AG04450 (cell line): ENCODE measurements around the gene CUL7. TPM values are rescaled to one million over a fixed set of nuclear protein-coding genes. Genes with fewer than 3 reads are reported as not detected.

Experiments
- CTCF ChIA-PET: fragments of 300-600, 350-600 bp; formaldehyde crosslinking; extraction: SDS; loops from one replicate; lab custom pipeline; 2022; ENCODE audit warnings: antibody characterized with exemption, inconsistent platforms; lab: Charles Lee
- POLR2A ChIA-PET: fragments of 350-600 bp; formaldehyde crosslinking; extraction: SDS; loops from one replicate; lab custom pipeline; 2021; ENCODE audit warnings: antibody characterized with exemption, inconsistent platforms; lab: Yijun Ruan, JAX
- DNase-seq: peaks from one replicate; pipeline ENCODE4 v3.0.0-alpha.2; 2011; ENCODE audit warnings: low read depth, low spot score
- H3K27ac ChIP-seq: one replicate; pipeline ENCODE4 v1.5.1; 2012; ENCODE audit warnings: low read depth, low read length, control low read depth
- H3K27me3 ChIP-seq: one replicate; pipeline ENCODE4 v1.6.0; 2012; ENCODE audit warnings: low read length; ENCODE audit not compliant: control insufficient read depth, insufficient read depth
- H3K4me3 ChIP-seq: 2 replicates; pipeline ENCODE4 v1.5.1; 2011; ENCODE audit warnings: mild to moderate bottlenecking, low read depth, low read length, control low read depth
- H3K9me3 ChIP-seq: 2 replicates; pipeline ENCODE4 v1.5.1; 2012; ENCODE audit warnings: low read length; ENCODE audit not compliant: control insufficient read depth, insufficient read depth
- CTCF ChIP-seq: IDR thresholded peaks from 2 replicates; pipeline ENCODE4 v1.5.1; 2011; ENCODE audit warnings: low read depth, low read length, control low read depth, inconsistent platforms
- polyA plus RNA-seq: library from polyadenylated mRNA; depleted of rRNA; stranded (reverse); fragments of >200 nt; gene quantifications from 2 replicates; pipeline ENCODE4 v1.2.3, GENCODE V29; 2011

The CUL7 gene
- polyA plus RNA-seq, 1 experiment: 37.5 TPM

DNA sequence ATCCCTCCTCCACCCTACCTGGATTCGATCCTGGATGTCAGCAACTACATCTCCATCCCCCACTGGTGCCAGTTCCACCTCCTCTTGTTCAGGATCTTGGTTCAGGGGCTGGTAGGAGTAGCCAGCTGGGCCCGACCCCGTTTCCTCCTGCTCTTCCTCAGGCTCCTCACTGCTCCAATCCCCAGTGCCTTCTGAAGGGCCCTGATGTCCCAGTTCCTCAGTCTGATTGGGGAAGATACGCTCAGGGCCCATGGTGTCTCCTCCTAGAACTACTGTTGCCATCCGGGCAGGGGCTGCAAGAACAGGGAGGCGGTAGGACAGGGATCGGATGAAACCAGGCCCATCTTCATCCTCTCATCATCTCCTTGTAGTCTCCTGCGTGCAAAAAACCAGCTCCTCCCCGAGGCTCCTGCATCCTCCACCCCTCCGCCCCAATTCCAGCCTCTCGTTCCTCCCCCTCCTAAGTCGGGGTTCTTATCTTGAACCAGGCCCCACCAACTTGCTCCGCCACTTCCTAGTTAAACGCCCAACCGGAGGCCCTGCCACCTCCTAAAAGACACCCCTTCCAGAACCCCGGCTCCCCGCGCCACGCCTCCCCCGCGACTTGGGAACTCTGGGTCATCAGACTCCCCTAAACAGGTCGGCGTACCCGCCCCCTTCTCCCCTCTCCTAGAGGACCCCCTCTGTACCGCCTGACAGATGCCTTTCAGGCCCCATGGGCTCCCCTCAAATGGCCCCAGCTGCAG is 40.4 kb downstream of the CUL7 start:
- Histone ChIP-seq H3K27me3 (no peaks in the 10 kb centered on the region), H3K27ac (peak overlapping the region; percentile 31), H3K4me3 (peak overlapping the region; percentile 79), H3K9me3 (no peaks in the 10 kb centered on the region; the same call in 1 of the 2 replicates)
- CTCF ChIA-PET: interaction anchor here (1.0 to 2.1 kb wide), 3 partner anchors 112 to 351 kb away, joined by 3 to 7 read pairs (median 6); no protein-coding TSS in a partner anchor
- POLR2A ChIA-PET: interaction anchor here (1.3 to 2.3 kb wide), 4 partner anchors 8 to 84 kb away, joined by 4 to 25 read pairs (median 10); partner anchors contain the start of genes CNPY3, CUL7 and PPP2R5D
- DNase-seq: no peak
- TF ChIP-seq CTCF: no peak

- Histone ChIP-seq H3K9me3 (no peaks in the 10 kb centered on the region), H3K27ac (no peak overlapping the region), H3K4me3 (peak overlapping the region; percentile 79), H3K27me3 (no peaks in the 10 kb centered on the region)
- POLR2A ChIA-PET: no interaction called here
- CTCF ChIA-PET: interaction anchor here (1.0 kb wide), 1 partner anchor 350 kb away, joined by 3 read pairs; no protein-coding TSS in a partner anchor
- TF ChIP-seq CTCF: no peak
- DNase-seq: no peak
Measured at GRCh38 chr6:43012364-43012763, 41.3 kb downstream of the CUL7 start.

- no peak overlapping the region for H3K4me3 ChIP-seq
- no peak for TF ChIP-seq CTCF
- no peaks in the 10 kb centered on the region for H3K9me3 ChIP-seq
- no peaks in the 10 kb centered on the region for H3K27me3 ChIP-seq
- ChIA-PET CTCF (no interaction called here), POLR2A (interaction anchor here (0.5 to 0.7 kb wide), 2 partner anchors 82 to 241 kb away, joined by 5 read pairs; partner anchors contain the start of gene CNPY3)
- no peak for DNase-seq
- no peak overlapping the region for H3K27ac ChIP-seq
Measured at GRCh38 chr6:43011207-43011606, 42.4 kb downstream of the CUL7 start.

- DNase-seq: no peak
- POLR2A ChIA-PET: no interaction called here
- Histone ChIP-seq H3K4me3 (no peak overlapping the region), H3K9me3 (no peaks in the 10 kb centered on the region), H3K27me3 (no peaks in the 10 kb centered on the region), H3K27ac (no peak overlapping the region)
- CTCF ChIA-PET: interaction anchor here (1.2 to 2.0 kb wide), 2 partner anchors 18 to 135 kb away, joined by 4 to 5 read pairs; no protein-coding TSS in a partner anchor
- peak; percentile 53 for TF ChIP-seq CTCF
Measured at GRCh38 chr6:43009124-43009523, 44.5 kb downstream of the CUL7 start.

- CTCF ChIA-PET: interaction anchor here (0.9 kb wide), 1 partner anchor 19 kb away, joined by 3 read pairs; no protein-coding TSS in a partner anchor
- TF ChIP-seq CTCF: no peak
- H3K27me3 ChIP-seq: no peaks in the 10 kb centered on the region
- DNase-seq: no peak
- POLR2A ChIA-PET: interaction anchor here (0.6 kb wide), 1 partner anchor 103 kb away, joined by 4 read pairs; no protein-coding TSS in a partner anchor
- H3K9me3 ChIP-seq: no peaks in the 10 kb centered on the region; the same call in 1 of the 2 replicates
- H3K4me3 ChIP-seq: no peak overlapping the region
- no peak overlapping the region for H3K27ac ChIP-seq
Measured at GRCh38 chr6:43007126-43007525, 46.5 kb downstream of the CUL7 start.
